CD8-positive, alpha-beta memory T cell (primary cell): Measurements from ENCODE around the gene RHBDF2. TPM values are rescaled to one million over a fixed set of nuclear protein-coding genes. Genes with fewer than 3 reads are reported as not detected.

Experiments used
- CTCF ChIA-PET: fragments of 350-600 bp; sonication (Branson Sonifier 250); formaldehyde crosslinking; loops from one replicate; lab custom pipeline; 2021; ENCODE audit warnings: antibody characterized with exemption; lab: Charles Lee
- POLR2A ChIA-PET: fragments of 350-600 bp; sonication (Branson Sonifier 250); formaldehyde crosslinking; loops from one replicate; lab custom pipeline; 2021; ENCODE audit warnings: antibody characterized with exemption; lab: Charles Lee
- DNase-seq, 5 donors: peaks; one replicate each; pipeline versions ENCODE4 v3.0.0 to v3.0.0-alpha.2; 2020 to 2022; ENCODE audit warnings: mixed read lengths in 1 of 5
- H3K27ac ChIP-seq: one replicate; pipeline ENCODE4 v1.7.0; 2013; ENCODE audit warnings: low read depth, mild to moderate bottlenecking, low read length, moderate library complexity
- H3K27me3 ChIP-seq: 2 replicates; pipeline ENCODE4 v1.7.0; 2013; ENCODE audit warnings: low read length, mild to moderate bottlenecking; ENCODE audit not compliant: insufficient read depth, poor library complexity, severe bottlenecking
- H3K36me3 ChIP-seq: 2 replicates; pipeline ENCODE4 v1.7.0; 2013; ENCODE audit warnings: mild to moderate bottlenecking, low read length, moderate library complexity; ENCODE audit not compliant: insufficient read depth
- H3K4me1 ChIP-seq: 2 replicates; pipeline ENCODE4 v1.7.0; 2013; ENCODE audit warnings: mild to moderate bottlenecking, low read length, moderate library complexity; ENCODE audit not compliant: insufficient read depth
- H3K4me3 ChIP-seq: 2 replicates; pipeline ENCODE4 v1.7.0; 2013; ENCODE audit warnings: mild to moderate bottlenecking, low read length
- H3K9me3 ChIP-seq: 2 replicates; pipeline ENCODE4 v1.7.0; 2013; ENCODE audit warnings: mild to moderate bottlenecking, low read length
- H3K27ac Mint-ChIP-seq, 8 donors: one replicate each; pipeline ENCODE4 v1.8.0; 2020 to 2021; ENCODE audit warnings: mixed read lengths in 8 of 8, mild to moderate bottlenecking in 6 of 8, inconsistent platforms in 3 of 8, moderate library complexity in 3 of 8
- H3K27me3 Mint-ChIP-seq, 2 donors: one replicate each; pipeline ENCODE4 v1.8.0; 2020 to 2021; ENCODE audit warnings: mixed read lengths in 2 of 2, mild to moderate bottlenecking in 1 of 2, moderate library complexity in 1 of 2
- H3K36me3 Mint-ChIP-seq, 3 donors: one replicate each; pipeline ENCODE4 v1.8.0; 2020 to 2021; ENCODE audit warnings: mixed read lengths in 3 of 3, inconsistent platforms in 1 of 3, mild to moderate bottlenecking in 1 of 3
- H3K4me1 Mint-ChIP-seq, 3 donors: one replicate each; pipeline ENCODE4 v1.8.0; 2020 to 2021; ENCODE audit warnings: mixed read lengths in 3 of 3, inconsistent platforms in 1 of 3, mild to moderate bottlenecking in 1 of 3
- H3K4me3 Mint-ChIP-seq, 7 donors: one replicate each; pipeline ENCODE4 v1.8.0; 2020 to 2021; ENCODE audit warnings: mixed read lengths in 7 of 7, mild to moderate bottlenecking in 6 of 7, moderate library complexity in 4 of 7, inconsistent platforms in 2 of 7
- H3K9me3 Mint-ChIP-seq, 5 donors: one replicate each; pipeline ENCODE4 v1.8.0; 2020 to 2022; ENCODE audit warnings: mixed read lengths in 5 of 5, mild to moderate bottlenecking in 3 of 5, moderate library complexity in 2 of 5, inconsistent platforms in 1 of 5
- polyA plus RNA-seq: library from polyadenylated mRNA; unstranded; fragments of 300-500 nt; fragmentation: Illumina TruSeq; gene quantifications from one replicate; pipeline ENCODE4 v1.2.3, GENCODE V29; 2021
- total RNA-seq, 2 experiments: library from RNA; stranded (reverse); gene quantifications; one replicate each; pipeline ENCODE4 v1.2.3, GENCODE V29; 2021

RHBDF2 gene
- total and polyA plus RNA-seq, 3 experiments from 2014 or later: 38.2 to 42.5 (median 38.4) TPM

- H3K27ac ChIP-seq: no peak overlapping the region
- POLR2A ChIA-PET: interaction anchor here (0.6 kb wide), 1 partner anchor 85 kb away, joined by 3 read pairs; no protein-coding TSS in a partner anchor
- H3K4me1 ChIP-seq: no peaks in the 10 kb centered on the region
- H3K36me3 ChIP-seq: no peaks in the 10 kb centered on the region
- H3K27ac Mint-ChIP-seq: peak overlapping the region in 1 of 8 donors; percentile 31
- DNase-seq: no peak
- peaks cover 0 to 8% (median 5%) of the 10 kb centered on the region in 3 donors for H3K36me3 Mint-ChIP-seq
- H3K27me3 ChIP-seq: no peaks in the 10 kb centered on the region
- H3K4me1 Mint-ChIP-seq: peaks cover 7 to 32% (median 23%) of the 10 kb centered on the region in 3 donors
- H3K4me3 ChIP-seq: no peak overlapping the region
- CTCF ChIA-PET: no interaction called here
- no peaks in the 10 kb centered on the region for H3K27me3 Mint-ChIP-seq
- no peaks in the 10 kb centered on the region for H3K9me3 Mint-ChIP-seq
- H3K4me3 Mint-ChIP-seq: no peak overlapping the region
- H3K9me3 ChIP-seq: no peaks in the 10 kb centered on the region
Observed at GRCh38 chr17:76428511-76428910, 72.7 kb downstream of the RHBDF2 start.

GRCh38 chr17:76427501-76428231 lies 73.6 kb downstream of the RHBDF2 start:
- Histone ChIP-seq H3K4me3 (no peak overlapping the region), H3K36me3 (no peaks in the 10 kb centered on the region), H3K4me1 (no peaks in the 10 kb centered on the region), H3K27ac (no peak overlapping the region), H3K27me3 (no peaks in the 10 kb centered on the region), H3K9me3 (no peaks in the 10 kb centered on the region)
- H3K27me3 Mint-ChIP-seq: no peaks in the 10 kb centered on the region
- H3K4me3 Mint-ChIP-seq: no peak overlapping the region
- POLR2A ChIA-PET: interaction anchor here (0.6 kb wide), 1 partner anchor 86 kb away, joined by 3 read pairs; no protein-coding TSS in a partner anchor
- no peak for DNase-seq
- CTCF ChIA-PET: interaction anchor here (1.3 kb wide), 1 partner anchor 19 kb away, joined by 4 read pairs; no protein-coding TSS in a partner anchor
- H3K4me1 Mint-ChIP-seq: peaks cover 9 to 28% (median 19%) of the 10 kb centered on the region in 3 donors
- H3K9me3 Mint-ChIP-seq: no peaks in the 10 kb centered on the region
- peak overlapping the region in 1 of 8 donors; percentile 54 for H3K27ac Mint-ChIP-seq
- H3K36me3 Mint-ChIP-seq: peaks cover 0 to 11% (median 2%) of the 10 kb centered on the region in 3 donors

- Mint-ChIP-seq H3K4me1 (peaks cover 12 to 26% (median 18%) of the 10 kb centered on the region in 3 donors), H3K27ac (peak overlapping the region in 1 of 8 donors; percentile 29), H3K36me3 (peaks cover 0 to 17% (median 2%) of the 10 kb centered on the region in 3 donors), H3K9me3 (no peaks in the 10 kb centered on the region), H3K27me3 (no peaks in the 10 kb centered on the region), H3K4me3 (no peak overlapping the region)
- no peak overlapping the region for H3K27ac ChIP-seq
- H3K4me3 ChIP-seq: no peak overlapping the region
- POLR2A ChIA-PET: no interaction called here
- no peaks in the 10 kb centered on the region for H3K4me1 ChIP-seq
- H3K36me3 ChIP-seq: no peaks in the 10 kb centered on the region
- no peaks in the 10 kb centered on the region for H3K27me3 ChIP-seq
- no peaks in the 10 kb centered on the region for H3K9me3 ChIP-seq
- CTCF ChIA-PET: interaction anchor here (1.3 kb wide), 1 partner anchor 18 kb away, joined by 4 read pairs; no protein-coding TSS in a partner anchor
- no peak for DNase-seq
Observed at GRCh38 chr17:76426853-76427252, 74.4 kb downstream of the RHBDF2 start.

GRCh38 chr17:76422860-76423259 lies 78.4 kb downstream of the RHBDF2 start:
- H3K27ac ChIP-seq: no peak overlapping the region
- H3K36me3 Mint-ChIP-seq: peaks cover 0 to 16% (median 2%) of the 10 kb centered on the region in 3 donors
- CTCF ChIA-PET: interaction anchor here (0.6 to 3.5 kb wide), 3 partner anchors 14 to 357 kb away, joined by 3 to 13 read pairs (median 4); no protein-coding TSS in a partner anchor

GRCh38 chr17:76422406-76422805 lies 78.8 kb downstream of the RHBDF2 start:
- ChIA-PET POLR2A (no interaction called here), CTCF (interaction anchor here (3.5 kb wide), 1 partner anchor 24 kb away, joined by 13 read pairs; no protein-coding TSS in a partner anchor)
- Histone ChIP-seq H3K9me3 (no peaks in the 10 kb centered on the region), H3K4me1 (no peaks in the 10 kb centered on the region), H3K36me3 (no peaks in the 10 kb centered on the region), H3K27me3 (no peaks in the 10 kb centered on the region), H3K27ac (no peak overlapping the region), H3K4me3 (no peak overlapping the region)
- Mint-ChIP-seq H3K27me3 (no peaks in the 10 kb centered on the region), H3K4me3 (peak overlapping the region in 1 of 7 donors; percentile 9), H3K36me3 (peaks cover 0 to 20% (median 7%) of the 10 kb centered on the region in 3 donors), H3K9me3 (no peaks in the 10 kb centered on the region), H3K4me1 (peaks cover 14 to 40% (median 39%) of the 10 kb centered on the region in 3 donors), H3K27ac (peak overlapping the region in 2 of 8 donors; percentile 18 to 26)
- no peak for DNase-seq

More at GRCh38 chr17:76422860-76423259, 78.4 kb downstream of the RHBDF2 start:
- H3K4me3 ChIP-seq: no peak overlapping the region
- H3K4me1 Mint-ChIP-seq: peaks cover 14 to 35% (median 34%) of the 10 kb centered on the region in 3 donors
- H3K36me3 ChIP-seq: no peaks in the 10 kb centered on the region
- H3K9me3 Mint-ChIP-seq: no peaks in the 10 kb centered on the region
- POLR2A ChIA-PET: no interaction called here
- no peak overlapping the region for H3K4me3 Mint-ChIP-seq
- H3K27ac Mint-ChIP-seq: peak overlapping the region in 1 of 8 donors; percentile 26
- H3K27me3 Mint-ChIP-seq: no peaks in the 10 kb centered on the region
- H3K9me3 ChIP-seq: no peaks in the 10 kb centered on the region
- no peaks in the 10 kb centered on the region for H3K4me1 ChIP-seq
- no peak for DNase-seq
- H3K27me3 ChIP-seq: no peaks in the 10 kb centered on the region

GRCh38 chr17:76421044-76421407 lies 80.2 kb downstream of the RHBDF2 start:
- no peaks in the 10 kb centered on the region for H3K9me3 ChIP-seq
- CTCF ChIA-PET: no interaction called here
- no peak overlapping the region for H3K4me3 ChIP-seq
- H3K4me1 ChIP-seq: no peaks in the 10 kb centered on the region
- peaks cover 0 to 25% (median 5%) of the 10 kb centered on the region in 3 donors for H3K36me3 Mint-ChIP-seq
- no peaks in the 10 kb centered on the region for H3K36me3 ChIP-seq
- no peak overlapping the region for H3K4me3 Mint-ChIP-seq
- POLR2A ChIA-PET: no interaction called here
- no peak for DNase-seq
- H3K9me3 Mint-ChIP-seq: no peaks in the 10 kb centered on the region
- peaks cover 14 to 40% (median 33%) of the 10 kb centered on the region in 3 donors for H3K4me1 Mint-ChIP-seq
- H3K27ac ChIP-seq: no peak overlapping the region
- H3K27me3 Mint-ChIP-seq: no peaks in the 10 kb centered on the region
- peak overlapping the region in 2 of 8 donors; percentile 64 to 80 for H3K27ac Mint-ChIP-seq
- no peaks in the 10 kb centered on the region for H3K27me3 ChIP-seq

Other genes with a start within 250 kb of the RHBDF2 start
- 100 to 1,000 TPM; 125 to 133 TPM for gene UBALD2, start 236.1 kb downstream of the RHBDF2 start, total RNA-seq
- gene UBALD2, start 236.1 kb downstream of the RHBDF2 start, polyA plus RNA-seq: 8.7 TPM
- gene QRICH2, start 193.1 kb downstream of the RHBDF2 start, total RNA-seq: 1 to 10 TPM; 2.4 to 2.5 TPM
- gene QRICH2, start 193.1 kb downstream of the RHBDF2 start, polyA plus RNA-seq: 0.22 TPM
- gene PRPSAP1, start 147.5 kb downstream of the RHBDF2 start, total RNA-seq: 10 to 100 TPM; 46.9 to 48.3 TPM
- gene PRPSAP1, start 147.5 kb downstream of the RHBDF2 start, polyA plus RNA-seq: 63.3 TPM
- 10 to 100 TPM; 17.2 to 18.7 TPM for gene SPHK1, start 116.8 kb downstream of the RHBDF2 start, total RNA-seq
- 0.76 TPM for gene SPHK1, start 116.8 kb downstream of the RHBDF2 start, polyA plus RNA-seq
- 10 to 100 TPM; 33.6 to 35.0 TPM for gene UBE2O, start 48.3 kb downstream of the RHBDF2 start, total RNA-seq
- gene UBE2O, start 48.3 kb downstream of the RHBDF2 start, polyA plus RNA-seq: 14.9 TPM
- gene AANAT, start 33.8 kb downstream of the RHBDF2 start, total RNA-seq: not detected
- not detected for gene AANAT, start 33.8 kb downstream of the RHBDF2 start, polyA plus RNA-seq
- not detected for gene CYGB, start 36.3 kb upstream of the RHBDF2 start, total RNA-seq
- gene CYGB, start 36.3 kb upstream of the RHBDF2 start, polyA plus RNA-seq: 0.23 TPM
- gene PRCD, start 38.6 kb upstream of the RHBDF2 start, total RNA-seq: under 1 TPM; 0.38 to 0.53 TPM
- 1.2 TPM for gene PRCD, start 38.6 kb upstream of the RHBDF2 start, polyA plus RNA-seq
- gene ST6GALNAC2, start 84.4 kb upstream of the RHBDF2 start, total RNA-seq: 1 to 10 TPM in 1 of 2 experiments, under 1 TPM in 1; 0.83 to 1.0 TPM
- 2.9 TPM for gene ST6GALNAC2, start 84.4 kb upstream of the RHBDF2 start, polyA plus RNA-seq
- gene ST6GALNAC1, start 142.3 kb upstream of the RHBDF2 start, total RNA-seq: under 1 TPM in 1 of 2 experiments, not detected in 1; 0.46 TPM
- gene ST6GALNAC1, start 142.3 kb upstream of the RHBDF2 start, polyA plus RNA-seq: 0.28 TPM
- 10 to 100 TPM; 27.1 to 29.1 TPM for gene MXRA7, start 209.5 kb upstream of the RHBDF2 start, total RNA-seq
- gene MXRA7, start 209.5 kb upstream of the RHBDF2 start, polyA plus RNA-seq: 30.6 TPM
- gene JMJD6, start 225.2 kb upstream of the RHBDF2 start, total RNA-seq: 10 to 100 TPM; 62.7 to 66.8 TPM
- 37.1 TPM for gene JMJD6, start 225.2 kb upstream of the RHBDF2 start, polyA plus RNA-seq
- gene METTL23, start 225.4 kb upstream of the RHBDF2 start, total RNA-seq: 10 to 100 TPM; 43.6 to 44.6 TPM
- 152 TPM for gene METTL23, start 225.4 kb upstream of the RHBDF2 start, polyA plus RNA-seq
- gene SRSF2, start 235.9 kb upstream of the RHBDF2 start, total RNA-seq: 100 to 1,000 TPM; 626 to 630 TPM
- 111 TPM for gene SRSF2, start 235.9 kb upstream of the RHBDF2 start, polyA plus RNA-seq
- gene MFSD11, start 236.7 kb upstream of the RHBDF2 start, total RNA-seq: 10 to 100 TPM; 22.3 to 22.9 TPM
- gene MFSD11, start 236.7 kb upstream of the RHBDF2 start, polyA plus RNA-seq: 28.4 TPM